Measurements from ENCODE around the gene SEPTIN5.
"Not testable (repeated sequence)": the region's sequence is repeated elsewhere in the genome, so short reads cannot be mapped to it uniquely, and the experiment has no call there.

Gene SEPTIN5

DNA sequence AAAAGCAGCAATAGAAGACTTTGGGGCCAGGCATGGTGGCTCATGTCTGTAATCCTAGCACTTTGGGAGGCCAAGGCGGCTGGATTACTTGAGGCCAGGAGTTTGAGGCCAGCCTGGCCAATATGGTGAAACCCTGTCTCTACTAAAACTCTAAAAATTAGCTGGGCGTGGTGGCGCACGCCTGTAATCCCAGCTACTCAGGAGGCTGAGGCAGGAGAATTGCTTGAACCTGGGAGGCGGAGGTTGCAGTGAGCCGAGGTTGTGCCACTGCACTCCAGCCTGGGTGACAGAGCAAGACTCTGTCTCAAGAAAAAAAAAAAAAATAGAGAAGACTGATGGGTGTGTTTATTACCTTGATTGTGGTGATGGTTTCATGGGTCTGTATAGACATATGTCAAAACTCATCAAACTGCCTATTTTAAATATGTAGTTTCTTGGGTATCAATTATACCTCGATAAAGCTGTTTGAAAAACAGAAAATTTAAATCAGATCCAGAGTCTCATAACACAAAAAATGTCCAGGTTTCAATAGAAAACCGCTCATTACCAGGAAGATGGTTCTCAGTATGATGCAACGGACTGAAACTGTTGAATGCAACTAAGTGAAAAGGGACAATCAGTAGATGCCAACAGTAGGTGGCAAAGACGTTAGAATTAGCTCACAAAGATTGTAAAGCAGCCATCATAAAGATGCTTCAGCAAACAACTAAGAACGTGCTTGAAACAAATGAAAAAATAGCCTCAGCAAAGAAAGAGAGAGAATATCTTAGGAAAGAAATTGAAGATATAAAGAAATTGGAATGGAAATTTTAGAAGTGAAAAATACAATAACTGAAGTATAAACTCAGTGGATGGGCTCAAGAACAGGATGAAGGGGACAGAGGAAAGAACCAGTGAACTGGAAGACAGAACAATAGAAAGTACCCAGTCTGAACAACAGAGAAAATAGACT is 33.1 kb upstream of the SEPTIN5 start:
- no peak for DNase-seq

DNA sequence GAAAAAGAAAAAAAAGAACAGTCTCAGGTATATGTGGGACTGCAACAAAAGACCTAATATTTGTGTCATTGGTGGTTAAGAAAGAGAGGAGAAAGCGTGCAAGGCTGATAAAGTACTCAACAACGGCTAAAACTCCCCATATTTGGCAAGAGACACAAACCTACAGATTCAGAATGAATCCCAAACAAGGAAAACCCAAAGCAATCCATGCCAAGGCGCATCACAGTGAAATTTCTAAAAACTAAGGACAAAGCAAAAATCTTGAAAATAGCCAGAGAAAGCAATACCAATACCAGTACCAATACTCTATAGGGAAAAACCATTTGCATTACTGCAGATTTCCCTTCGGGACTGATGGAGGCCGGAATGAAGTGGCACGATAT is 32.4 kb upstream of the SEPTIN5 start:
- DNase-seq = no peak

DNA sequence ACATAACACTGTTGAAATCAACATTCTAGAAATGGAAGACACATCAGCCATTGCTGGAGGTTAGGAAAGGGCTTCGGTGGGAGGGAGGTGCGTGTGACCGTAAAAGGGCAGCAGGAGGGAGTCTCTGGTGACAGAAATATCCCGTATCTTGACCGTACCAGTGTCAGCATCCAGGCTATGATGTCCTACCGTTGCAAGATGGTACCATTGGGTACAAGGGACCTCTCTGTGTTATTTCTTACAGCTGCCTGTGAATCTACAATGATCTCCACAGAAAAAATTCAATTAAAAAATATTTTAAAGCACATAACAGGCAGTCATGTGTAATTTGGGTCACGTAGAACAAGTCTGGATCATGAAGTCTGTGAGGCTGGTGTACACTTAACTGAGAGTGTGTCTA is 27.4 kb upstream of the SEPTIN5 start:
- no peak for DNase-seq

DNA sequence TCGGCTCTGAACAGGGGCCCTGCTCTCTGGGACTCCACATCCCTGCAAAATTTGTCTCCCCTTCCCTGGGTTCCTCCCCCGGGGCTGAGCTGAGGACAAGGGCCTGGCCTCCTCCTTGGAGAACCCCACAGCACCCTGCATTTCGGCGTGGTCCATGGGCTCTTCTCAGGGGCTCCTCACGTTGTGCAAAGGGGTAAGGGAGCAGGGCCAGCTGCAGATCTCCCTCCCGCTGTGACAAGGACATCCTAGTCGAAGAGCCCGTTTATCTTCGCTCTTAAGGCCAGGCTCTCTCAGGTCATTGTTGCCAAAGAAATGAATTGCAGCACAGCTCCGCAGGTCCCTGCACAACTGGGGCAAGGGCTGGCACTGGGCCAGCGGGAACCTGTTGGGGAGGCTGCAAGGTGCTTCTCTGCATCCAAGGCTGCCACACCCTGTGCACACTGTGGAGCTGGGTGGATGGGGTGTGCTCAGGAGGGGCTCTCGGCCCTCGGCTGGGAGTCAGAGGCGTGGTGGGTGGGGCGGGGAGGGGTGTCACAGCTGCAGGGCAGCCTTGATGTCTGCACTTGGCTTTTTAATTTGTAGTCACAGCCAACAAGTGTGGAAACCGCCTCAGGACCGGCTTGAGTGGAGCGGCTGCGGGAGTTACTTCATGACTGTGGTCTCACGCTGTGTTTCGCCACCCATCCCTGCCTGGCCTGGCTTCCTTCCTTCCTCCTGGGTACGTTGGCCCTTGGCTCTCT is 26.6 kb upstream of the SEPTIN5 start:
- no peak for DNase-seq

DNA sequence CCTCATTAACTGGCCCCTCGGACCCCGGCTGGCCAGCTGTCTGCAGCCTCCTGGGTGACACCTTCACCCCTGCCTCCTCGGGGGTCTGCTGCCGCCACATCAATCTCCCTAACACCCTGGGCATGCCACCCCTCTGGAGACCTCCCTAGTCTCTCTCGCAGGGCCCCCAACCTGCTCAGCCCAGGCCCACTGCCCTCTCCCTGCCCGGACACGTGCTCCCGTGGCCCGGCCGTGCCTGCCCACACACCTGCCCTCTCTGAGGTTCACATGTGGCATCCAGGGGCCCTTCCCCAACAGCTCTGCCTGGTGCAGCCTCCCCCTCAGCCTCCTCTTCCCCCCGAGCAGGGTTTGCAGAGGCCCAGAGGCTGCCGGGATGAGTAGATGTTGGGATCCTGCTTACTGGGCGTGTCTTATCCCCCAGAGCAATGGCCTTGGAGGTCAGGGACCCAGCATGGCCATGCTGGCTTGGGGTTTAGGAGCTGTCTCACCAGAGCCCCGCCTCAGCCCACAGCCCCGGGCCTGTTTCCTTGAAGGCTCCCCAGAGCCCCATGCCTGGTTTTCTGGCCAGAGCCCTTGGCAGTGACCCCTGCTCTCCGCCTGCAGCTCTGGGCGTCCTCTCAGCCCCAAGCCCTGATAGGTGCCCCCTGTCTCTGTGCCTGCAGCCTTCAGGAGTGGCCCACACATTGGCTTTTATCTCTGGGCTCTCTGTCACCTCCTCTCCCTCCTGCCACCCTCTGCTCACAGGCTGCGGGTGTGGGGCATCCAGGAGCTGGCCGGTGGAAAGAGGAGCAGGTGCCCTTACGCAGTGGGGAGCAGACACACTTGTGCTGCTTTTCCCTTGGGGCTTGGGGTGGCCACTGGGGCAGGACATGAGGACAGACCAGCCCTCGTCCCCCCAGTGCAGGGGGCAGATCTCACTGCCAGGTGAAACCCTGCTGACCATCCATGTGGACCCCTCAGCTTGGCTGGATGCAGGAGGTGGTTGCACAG is 25.7 kb upstream of the SEPTIN5 start:
- no peak for DNase-seq

DNA sequence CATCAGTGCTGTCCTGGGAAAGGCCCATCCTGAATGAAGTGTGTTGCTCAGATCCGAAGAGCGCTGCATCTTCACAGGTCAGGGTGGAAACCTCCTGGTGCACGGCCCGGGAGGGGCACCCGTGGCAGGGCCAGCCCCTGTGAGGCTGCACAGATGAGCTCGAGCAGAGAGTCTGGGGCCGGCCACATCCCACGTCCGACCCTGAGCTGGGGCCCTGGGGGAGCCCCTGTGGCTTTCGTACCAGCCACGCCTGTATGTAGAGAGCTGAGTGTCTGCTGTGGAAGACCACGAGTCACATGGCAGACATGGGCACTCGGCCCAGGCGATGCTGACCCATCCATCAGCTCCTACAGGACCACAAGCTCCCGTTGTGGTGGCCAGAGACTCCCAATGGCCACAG is 24.9 kb upstream of the SEPTIN5 start:
- no peak for DNase-seq

DNA sequence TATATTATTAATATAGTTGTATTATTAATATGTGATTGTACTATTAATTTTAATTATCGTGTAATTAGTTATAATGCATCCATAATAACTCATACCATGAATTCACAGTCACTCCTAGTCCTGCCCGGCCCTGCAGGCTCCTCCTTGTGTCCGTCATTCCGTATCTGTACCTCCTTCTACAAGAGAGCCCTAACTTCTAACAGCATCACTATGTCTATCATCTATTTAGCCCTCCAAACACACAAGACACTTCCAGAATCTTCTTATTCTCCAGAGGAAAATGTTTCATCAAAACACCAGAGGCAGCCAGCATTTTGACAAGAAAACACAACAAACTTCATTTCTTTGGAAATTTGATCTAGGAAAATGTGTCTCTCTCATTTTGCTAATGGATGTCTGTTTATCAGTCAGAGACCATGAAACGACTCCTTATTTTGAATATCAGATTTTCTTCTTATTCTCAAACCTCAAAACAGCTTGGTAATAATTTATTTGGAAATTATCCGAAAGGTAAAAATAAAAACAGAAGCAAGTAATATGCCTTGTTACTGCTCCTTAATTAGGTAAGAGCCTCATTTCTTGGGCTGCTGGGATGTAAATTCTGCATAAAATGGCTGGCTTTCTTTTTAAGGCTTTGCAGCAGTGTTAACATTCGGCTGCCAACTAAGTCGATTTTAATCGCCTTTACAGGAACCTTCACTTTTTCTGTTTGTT is 23.1 kb upstream of the SEPTIN5 start:
- DNase-seq = no peak

DNA sequence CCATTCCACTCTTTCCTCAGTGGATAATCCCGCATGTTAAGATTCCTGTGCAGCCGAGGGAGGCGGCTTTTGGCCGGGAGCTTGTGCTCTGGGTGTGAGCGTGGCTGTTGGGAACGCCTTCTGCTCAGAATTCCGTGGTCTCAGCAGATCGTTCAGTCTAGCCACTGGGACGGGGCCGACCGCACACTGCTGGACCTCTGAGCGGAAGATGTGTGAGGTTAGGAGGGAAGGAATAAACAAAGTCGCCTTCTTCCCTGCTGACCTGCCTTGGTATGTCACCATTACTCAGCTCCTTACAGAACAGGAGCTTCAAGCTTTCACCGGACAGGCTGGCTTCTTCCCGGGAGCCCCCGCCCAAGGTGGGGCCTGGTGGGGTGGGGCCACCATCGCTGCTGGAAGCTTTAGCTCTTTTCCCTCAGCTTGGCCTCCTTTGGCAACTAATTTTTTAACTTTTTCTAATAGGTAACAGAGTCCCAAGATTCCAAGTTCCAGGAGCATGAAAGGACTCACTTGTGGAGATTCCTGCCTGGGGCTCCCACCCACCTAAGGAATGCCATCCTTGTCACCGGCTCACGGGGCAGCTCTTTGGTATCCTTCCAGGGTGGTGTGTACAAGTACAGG is 22.5 kb upstream of the SEPTIN5 start:
- DNase-seq = no peak

DNA sequence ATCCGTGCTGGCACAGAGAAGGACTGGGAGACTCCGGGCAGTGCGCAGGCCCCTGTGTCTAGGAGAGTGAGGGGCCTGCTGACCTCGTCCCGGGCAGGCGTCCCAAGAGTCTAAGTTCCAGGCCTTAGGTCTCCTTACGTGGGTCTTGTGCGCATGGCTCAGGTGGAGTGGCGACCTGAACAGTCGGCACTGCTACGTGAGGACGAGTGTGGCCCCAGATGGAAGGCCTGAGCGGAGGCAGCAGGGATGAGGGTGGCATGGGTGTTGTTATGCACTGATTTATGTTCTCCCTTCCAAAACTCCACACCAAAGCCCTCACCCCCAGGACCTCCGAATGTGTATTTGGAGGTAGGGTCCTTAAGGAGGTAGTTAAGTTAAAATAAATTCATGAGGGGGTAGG is 20.7 kb upstream of the SEPTIN5 start:
- DNase-seq = no peak

DNA sequence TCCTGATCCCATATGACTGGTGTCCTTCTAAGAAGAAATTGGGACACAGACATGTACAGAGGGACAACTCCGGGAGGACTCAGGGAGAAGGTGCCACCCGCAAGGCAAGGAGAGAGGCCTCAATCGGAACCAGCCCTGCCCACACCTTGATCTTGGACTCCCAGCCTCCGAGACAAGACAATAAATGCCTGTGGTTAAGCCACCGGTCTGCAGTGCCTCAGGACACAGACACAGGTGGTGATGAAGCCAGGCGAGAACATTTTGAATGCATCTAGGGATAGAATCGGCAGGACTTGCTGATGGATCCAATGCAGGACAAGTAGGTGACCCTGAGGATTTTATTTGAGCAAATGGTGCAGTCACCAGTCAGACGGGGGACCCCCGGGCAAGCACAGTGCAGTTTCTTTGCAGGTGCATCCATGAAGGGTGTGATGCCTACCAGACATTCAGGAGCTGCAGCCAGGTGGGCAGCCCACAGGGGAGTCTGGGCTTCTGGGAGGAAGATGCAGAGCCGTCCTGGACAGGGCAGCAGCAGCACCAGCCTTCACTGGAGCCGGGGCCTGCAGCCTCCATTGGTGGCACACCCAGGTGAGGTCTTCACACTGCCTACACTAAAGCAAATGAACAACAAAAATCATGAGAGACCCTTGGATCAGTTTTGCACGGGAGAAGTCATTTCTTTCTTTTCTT is 20.2 kb upstream of the SEPTIN5 start:
- no peak for DNase-seq

DNA sequence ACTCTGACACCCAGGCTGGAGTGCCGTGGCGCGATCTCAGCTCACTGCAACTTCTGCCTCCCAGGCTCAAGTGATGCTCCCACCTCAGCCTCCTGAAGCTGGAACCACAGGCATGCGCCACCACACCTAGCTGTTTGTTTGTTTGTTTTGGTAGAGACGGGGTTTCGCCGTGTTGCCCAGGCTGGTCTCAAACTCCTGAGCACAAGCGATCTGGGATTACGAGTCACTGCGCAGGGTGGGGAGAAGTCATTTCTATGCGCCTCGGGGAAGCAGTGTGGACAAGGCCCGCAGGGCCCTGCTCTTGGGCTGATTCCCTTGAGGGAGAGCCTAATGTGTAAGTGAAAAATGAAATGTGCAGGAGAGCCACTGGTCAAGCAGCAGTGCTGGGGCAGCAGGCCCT is 19.6 kb upstream of the SEPTIN5 start:
- DNase-seq = no peak

DNA sequence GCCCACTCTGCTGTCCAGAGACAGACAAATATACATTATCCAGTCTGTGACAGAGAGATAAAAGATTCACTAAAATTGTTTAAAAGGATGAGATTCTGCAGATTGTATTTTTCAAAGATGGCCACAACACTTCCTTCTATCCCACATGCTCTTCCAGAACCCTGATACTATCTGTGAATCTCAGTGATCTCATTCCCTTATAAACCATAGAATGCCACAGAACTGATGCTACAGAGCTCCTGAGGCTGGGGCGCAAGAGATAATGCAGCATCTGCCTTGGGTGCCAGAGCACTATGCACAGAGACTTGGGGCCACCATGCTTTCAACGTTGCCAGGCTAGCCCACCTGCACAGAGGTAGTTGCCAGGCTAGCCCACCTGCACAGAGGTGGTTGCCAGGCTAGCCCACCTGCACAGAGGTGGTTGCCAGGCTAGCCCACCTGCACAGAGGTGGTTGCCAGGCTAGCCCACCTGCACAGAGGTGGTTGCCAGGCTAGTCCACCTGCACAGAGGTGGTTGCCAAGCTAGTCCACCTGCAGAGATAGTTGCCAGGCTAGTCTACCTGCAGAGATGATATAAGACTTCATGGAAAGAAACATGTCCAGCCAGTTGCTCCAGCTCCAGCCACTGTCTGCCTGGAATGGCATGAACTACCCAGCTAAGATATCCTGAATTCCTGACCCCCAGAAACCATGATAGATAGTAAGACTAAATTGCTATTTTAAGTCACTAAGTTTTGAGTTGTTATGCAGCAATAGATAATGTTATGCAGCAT is 17.6 kb upstream of the SEPTIN5 start:
- no peak for DNase-seq

DNA sequence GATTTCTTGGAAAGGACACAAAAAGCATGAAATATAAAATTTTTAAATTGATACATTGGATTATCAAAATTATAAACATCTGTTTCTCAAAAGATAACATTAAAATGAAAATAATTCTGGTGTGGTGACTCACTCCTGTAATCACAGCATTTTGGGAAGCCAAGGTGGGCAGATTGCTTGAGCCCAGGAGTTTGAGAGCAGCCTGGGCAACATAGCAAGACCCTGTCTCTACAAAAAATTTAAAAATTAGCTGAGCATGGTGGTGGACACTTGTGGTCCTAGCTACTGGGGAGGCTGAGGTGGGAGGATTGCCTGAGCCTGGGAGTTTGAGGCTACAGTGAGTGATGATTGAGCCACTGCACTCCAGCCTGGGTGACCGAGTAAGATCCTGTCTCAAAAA is 16.4 kb upstream of the SEPTIN5 start:
- not testable (repeated sequence) for DNase-seq

DNA sequence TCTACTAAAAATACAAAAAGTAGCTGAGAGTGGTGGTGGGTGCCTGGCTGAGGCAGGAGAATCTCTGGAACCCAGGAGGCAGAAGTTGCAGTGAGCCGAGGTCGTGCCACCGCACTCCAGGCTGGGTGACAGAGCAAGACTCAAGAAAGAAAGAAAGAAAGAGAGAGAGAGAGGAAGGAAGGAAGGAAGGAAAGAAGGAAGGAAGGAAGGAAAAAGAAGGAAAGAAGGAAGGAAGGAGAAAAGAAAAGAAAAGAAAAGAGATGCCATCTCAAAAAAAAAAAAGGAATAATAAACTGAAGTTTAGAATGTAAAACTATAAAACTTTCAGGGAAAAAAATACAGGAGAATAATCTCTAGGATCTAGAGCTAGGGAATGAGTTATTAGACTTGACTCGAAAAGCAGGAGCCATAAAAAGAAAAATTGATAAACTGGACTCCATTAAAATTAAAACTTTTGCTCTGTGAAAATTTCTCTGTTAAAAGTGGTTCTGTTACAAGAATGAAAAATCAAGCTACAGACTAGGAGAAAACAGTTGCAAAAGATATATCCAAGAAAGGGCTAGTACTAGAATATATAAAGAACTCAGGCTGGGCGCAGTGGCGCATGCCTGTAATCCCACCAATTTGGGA is 13.4 kb upstream of the SEPTIN5 start:
- DNase-seq = no peak

DNA sequence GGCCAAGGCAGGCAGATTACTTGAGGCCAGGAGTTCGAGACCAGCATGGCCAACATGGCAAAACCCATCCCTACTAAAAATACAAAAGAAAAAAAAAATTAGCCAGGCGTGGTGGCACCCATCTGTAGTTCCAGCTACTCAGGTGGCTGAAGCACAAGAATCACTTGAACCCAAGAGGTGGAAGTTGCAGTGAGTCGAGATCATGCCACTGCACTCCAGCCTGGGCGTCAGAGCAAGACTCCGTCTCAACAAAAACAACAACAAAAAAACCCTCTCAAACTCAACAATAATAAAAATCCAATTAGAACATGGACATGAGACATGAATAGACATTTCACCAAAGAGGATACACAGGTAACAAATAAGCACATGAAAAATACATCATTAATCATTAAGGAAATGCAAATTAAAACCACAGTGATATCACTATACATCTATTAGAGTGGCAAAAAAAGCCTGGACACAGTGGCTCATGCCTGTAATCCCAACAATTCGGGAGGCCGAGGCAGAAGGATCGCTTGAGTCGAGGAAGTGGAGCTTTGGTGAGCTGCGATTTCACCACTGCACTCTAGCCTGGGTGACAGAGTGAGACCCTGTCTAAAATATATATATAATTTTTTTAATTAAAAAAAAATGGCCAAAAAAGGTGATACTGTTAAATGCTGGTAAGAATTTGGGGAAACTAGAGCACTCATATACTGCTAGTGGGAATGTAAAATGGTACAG is 12.7 kb upstream of the SEPTIN5 start:
- no peak for DNase-seq

DNA sequence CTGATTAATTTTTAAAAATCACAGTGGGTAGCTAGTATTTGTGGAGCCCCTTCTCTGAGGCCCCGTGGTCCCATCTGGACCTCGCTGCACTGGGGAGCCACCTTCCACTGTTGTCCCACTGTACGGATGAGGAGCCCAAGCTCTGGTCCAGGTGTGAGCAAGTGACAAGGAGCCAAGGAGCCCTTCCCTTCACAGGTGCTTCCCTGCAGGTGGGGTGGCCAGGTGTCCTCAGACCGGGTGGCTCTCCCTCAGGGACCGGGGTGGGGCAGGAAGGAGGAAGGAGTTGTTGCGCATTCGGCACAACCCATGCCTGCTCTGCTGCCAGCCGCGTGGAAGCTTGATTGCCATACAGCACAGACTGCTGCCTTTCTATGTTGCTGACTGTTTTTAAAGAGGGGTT is 10.4 kb upstream of the SEPTIN5 start:
- DNase-seq = no peak

DNA sequence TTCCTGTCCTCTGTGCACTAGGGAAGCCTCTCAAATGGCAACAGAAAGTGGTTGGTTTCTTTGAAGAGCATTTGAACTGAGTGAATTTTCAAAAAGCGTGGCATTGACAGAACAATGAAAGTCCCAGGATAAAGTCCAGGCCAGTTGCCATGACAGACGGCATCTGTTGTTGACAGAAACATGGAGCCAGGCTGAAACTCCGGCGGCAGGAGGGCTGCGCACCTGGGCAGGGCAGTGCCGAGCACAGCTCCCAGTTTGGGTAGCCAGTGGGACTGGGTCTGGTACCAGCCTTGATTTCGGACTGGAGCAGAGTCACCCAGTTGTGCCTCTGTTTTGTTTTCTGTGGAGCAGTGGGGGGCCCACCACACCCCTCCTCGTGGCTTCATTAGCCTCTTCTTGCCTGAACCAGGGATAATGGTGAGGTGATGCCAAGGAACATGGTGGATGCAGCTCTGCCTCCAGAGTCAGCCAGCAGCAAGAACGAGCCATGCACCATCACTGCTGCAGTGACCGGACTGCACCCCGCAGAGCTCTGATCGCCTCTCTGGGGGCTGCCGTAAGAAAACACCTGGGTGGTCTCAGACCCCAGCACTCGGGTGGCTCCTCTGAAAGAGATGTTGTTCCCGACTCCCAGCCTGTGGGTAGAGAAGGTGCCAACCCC is 9.8 kb upstream of the SEPTIN5 start:
- DNase-seq = no peak

DNA sequence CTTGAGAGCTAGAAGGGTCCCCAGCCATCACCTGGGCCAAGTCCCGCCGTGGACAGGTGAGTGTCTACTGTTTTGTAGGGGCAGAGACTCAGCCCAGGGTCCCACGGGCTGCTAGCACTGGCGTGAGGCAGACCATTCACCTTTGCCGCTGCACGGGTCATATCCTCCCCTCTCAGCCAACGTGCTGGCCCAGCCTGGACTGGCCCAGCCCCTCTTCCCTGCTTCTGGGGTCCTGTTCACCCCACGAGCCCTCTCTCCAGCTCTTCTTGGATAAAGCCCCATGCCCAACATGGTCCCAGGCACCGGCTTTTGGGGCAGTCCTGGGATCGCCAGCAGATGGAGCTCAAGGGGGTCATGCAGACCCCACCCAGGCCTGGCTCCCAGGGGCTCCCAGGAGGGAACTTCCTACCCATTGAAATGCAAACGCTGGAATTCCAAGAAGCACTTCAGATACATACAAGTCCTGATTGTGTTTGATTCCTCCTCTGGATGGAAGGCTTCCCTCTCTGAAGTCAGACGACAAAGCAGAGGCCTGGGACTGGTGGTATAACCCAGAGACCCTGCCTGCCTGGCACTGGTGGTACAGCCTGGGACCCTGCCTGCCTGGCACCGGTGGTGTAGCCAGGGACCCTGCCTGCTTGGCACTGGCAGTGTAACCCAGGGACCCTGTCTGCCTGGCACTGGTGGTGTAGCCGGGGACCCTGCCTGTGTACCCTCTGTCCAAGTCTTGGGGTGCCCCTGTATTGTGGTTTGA is 8.9 kb upstream of the SEPTIN5 start:
- DNase-seq = no peak
